CD4-positive, alpha-beta T cell (primary cell): ENCODE results near the gene BTBD8. TPM values are rescaled to one million over a fixed set of nuclear protein-coding genes. Genes with fewer than 3 reads are reported as not detected.

Source experiments
- ATAC-seq: fragments of 200-7000 bp; cut with Tn5 transposase; one replicate; pipeline ENCODE4 v1.10.0; 2022; ENCODE audit warnings: mild to moderate bottlenecking; ENCODE audit not compliant: poor library complexity
- CTCF ChIA-PET: fragments of 350-600 bp; sonication (Branson Sonifier 250); formaldehyde crosslinking; loops from one replicate; lab custom pipeline; 2021; ENCODE audit warnings: antibody characterized with exemption, inconsistent platforms; lab: Charles Lee
- POLR2A ChIA-PET: fragments of 350-600 bp; sonication (Branson Sonifier 250); formaldehyde crosslinking; loops from one replicate; lab custom pipeline; 2021; ENCODE audit warnings: antibody characterized with exemption, inconsistent platforms; lab: Charles Lee
- DNase-seq, 14 experiments: peaks; one replicate each; pipeline ENCODE4 v3.0.0-alpha.2; 2013 to 2020; ENCODE audit warnings: mixed read lengths in 2 of 14
- H3K27ac ChIP-seq, 2 donors: one replicate each; pipeline versions ENCODE4 v1.5.1 to v1.7.0; 2013; ENCODE audit warnings: low read length in 2 of 2, low read depth in 1 of 2, mild to moderate bottlenecking in 1 of 2
- H3K27me3 ChIP-seq, 2 experiments: 1 replicate in 1 of 2; 2 replicates in 1 of 2; pipeline versions ENCODE4 v1.6.1 to v1.7.0; 2013; ENCODE audit warnings: low read length in 2 of 2, control low read depth in 1 of 2, mild to moderate bottlenecking in 1 of 2, moderate library complexity in 1 of 2; ENCODE audit not compliant: insufficient read depth in 2 of 2, control insufficient read depth in 1 of 2
- H3K36me3 ChIP-seq: one replicate; pipeline ENCODE4 v1.6.1; 2013; ENCODE audit warnings: low read length, control low read depth; ENCODE audit not compliant: insufficient read depth
- H3K4me1 ChIP-seq: one replicate; pipeline ENCODE4 v1.6.1; 2013; ENCODE audit warnings: low read length, control low read depth; ENCODE audit not compliant: insufficient read depth
- H3K4me3 ChIP-seq: one replicate; pipeline ENCODE4 v1.5.1; 2013; ENCODE audit warnings: mild to moderate bottlenecking, low read length, moderate library complexity
- H3K9me3 ChIP-seq, 2 experiments: 1 replicate in 1 of 2; 2 replicates in 1 of 2; pipeline versions ENCODE4 v1.6.1 to v1.7.0; 2013; ENCODE audit warnings: low read length in 2 of 2, mild to moderate bottlenecking in 2 of 2, control low read depth in 1 of 2, moderate library complexity in 1 of 2; ENCODE audit not compliant: control insufficient read depth in 1 of 2, insufficient read depth in 1 of 2
- H3K27ac Mint-ChIP-seq: one replicate; pipeline ENCODE4 v1.8.0; 2020; ENCODE audit warnings: mixed read lengths
- H3K27me3 Mint-ChIP-seq: one replicate; pipeline ENCODE4 v1.8.0; 2021; ENCODE audit warnings: mixed read lengths
- H3K36me3 Mint-ChIP-seq: one replicate; pipeline ENCODE4 v1.8.0; 2021; ENCODE audit warnings: low read depth, mixed read lengths
- H3K4me1 Mint-ChIP-seq: one replicate; pipeline ENCODE4 v1.8.0; 2021; ENCODE audit warnings: low read depth, mixed read lengths
- H3K4me3 Mint-ChIP-seq: one replicate; pipeline ENCODE4 v1.8.0; 2020; ENCODE audit warnings: mild to moderate bottlenecking, mixed read lengths
- H3K9me3 Mint-ChIP-seq: one replicate; pipeline ENCODE4 v1.8.0; 2020; ENCODE audit warnings: mixed read lengths
- CTCF ChIP-seq: fragments of 200-600 bp; IDR thresholded peaks from one replicate; pipeline ENCODE4 v1.8.0; 2022; ENCODE audit warnings: antibody characterized with exemption, mild to moderate bottlenecking
- intact Hi-C, 2 experiments: fragments of 100-400 bp; cut with DNase I in 1 of 2; cut with micrococcal nuclease in 1 of 2; formaldehyde crosslinking; loops; one replicate each; pipeline versions ENCODE4 v1.15.1 to v1.9.0; 2023 to 2025; cut with DNase I, micrococcal nuclease
- total RNA-seq, 174 experiments: library from RNA in 2 of 174; stranded (reverse) in 2 of 174; gene quantifications; one replicate each; pipeline ENCODE4 v1.2.3 and lab custom pipeline; 2021 to 2026

The BTBD8 gene
- total RNA-seq, 2 experiments from 2014 or later, result 1.8 to 2.8 TPM

GRCh38 chr1:92167151-92167550 is 87.0 kb downstream of the BTBD8 start:
- H3K4me1 ChIP-seq, result no peaks in the 10 kb centered on the region
- peaks cover 15% of the 10 kb centered on the region for H3K36me3 Mint-ChIP-seq
- DNase-seq (no peak), ATAC-seq (no peak)
- no peak overlapping the region for H3K4me3 Mint-ChIP-seq
- no peaks in the 10 kb centered on the region for H3K4me1 Mint-ChIP-seq
- TF ChIP-seq CTCF, result no peak
- intact Hi-C loops, result no loop called here
- CTCF ChIA-PET, result interaction anchor here (0.7 to 1.7 kb wide), 2 partner anchors 30 to 124 kb away, joined by 3 read pairs; no protein-coding TSS in a partner anchor
- POLR2A ChIA-PET, result no interaction called here
- no peaks in the 10 kb centered on the region for H3K9me3 Mint-ChIP-seq
- no peak overlapping the region for H3K4me3 ChIP-seq
- no peak overlapping the region for H3K27ac ChIP-seq
- no peaks in the 10 kb centered on the region for H3K27me3 ChIP-seq
- H3K9me3 ChIP-seq, result no peaks in the 10 kb centered on the region
- H3K36me3 ChIP-seq, result no peaks in the 10 kb centered on the region
- H3K27ac Mint-ChIP-seq, result no peak overlapping the region
- no peaks in the 10 kb centered on the region for H3K27me3 Mint-ChIP-seq

DNA sequence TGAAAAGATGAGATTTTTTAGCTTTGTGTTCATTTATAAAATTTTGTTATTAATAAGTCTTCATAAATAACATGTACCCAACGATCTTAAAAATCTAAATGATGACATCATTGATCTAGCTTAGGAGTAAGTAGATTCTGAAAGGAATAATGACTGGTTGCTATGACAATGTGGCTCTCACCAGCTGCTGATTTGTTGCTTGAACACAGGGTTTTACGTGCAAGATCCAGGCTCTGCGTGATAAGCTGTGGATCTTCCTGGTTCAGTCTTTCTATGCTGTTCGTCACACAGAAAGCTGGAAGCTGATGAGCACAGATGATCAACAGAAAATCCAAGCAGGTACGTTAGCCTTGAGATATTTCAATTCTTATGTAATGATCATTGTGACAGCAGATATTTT is 88.5 kb downstream of the BTBD8 start:
- ATAC-seq, result no peak
- Mint-ChIP-seq H3K4me3 (no peak overlapping the region), H3K36me3 (peaks cover 12% of the 10 kb centered on the region), H3K4me1 (no peaks in the 10 kb centered on the region), H3K9me3 (no peaks in the 10 kb centered on the region), H3K27me3 (no peaks in the 10 kb centered on the region), H3K27ac (no peak overlapping the region)
- Histone ChIP-seq H3K27ac (no peak overlapping the region), H3K4me3 (no peak overlapping the region), H3K4me1 (no peaks in the 10 kb centered on the region), H3K27me3 (no peaks in the 10 kb centered on the region), H3K9me3 (no peaks in the 10 kb centered on the region), H3K36me3 (no peaks in the 10 kb centered on the region)
- ChIA-PET POLR2A (no interaction called here), CTCF (no interaction called here)
- intact Hi-C loops, result no loop called here
- no peak for DNase-seq
- TF ChIP-seq CTCF, result no peak

GRCh38 chr1:92169214-92170005 is 89.3 kb downstream of the BTBD8 start:
- Mint-ChIP-seq H3K4me1 (no peaks in the 10 kb centered on the region), H3K4me3 (no peak overlapping the region), H3K27me3 (no peaks in the 10 kb centered on the region), H3K27ac (no peak overlapping the region), H3K9me3 (no peaks in the 10 kb centered on the region), H3K36me3 (peaks cover 16% of the 10 kb centered on the region)
- no peak for ATAC-seq
- TF ChIP-seq CTCF, result no peak
- DNase-seq, result no peak
- POLR2A ChIA-PET, result no interaction called here
- no peaks in the 10 kb centered on the region for H3K4me1 ChIP-seq
- no peaks in the 10 kb centered on the region for H3K36me3 ChIP-seq
- H3K4me3 ChIP-seq, result no peak overlapping the region
- no peaks in the 10 kb centered on the region for H3K27me3 ChIP-seq
- no peaks in the 10 kb centered on the region for H3K9me3 ChIP-seq
- intact Hi-C loops, result no loop called here
- CTCF ChIA-PET, result no interaction called here
- H3K27ac ChIP-seq, result no peak overlapping the region
